ENCODE data around the gene VPREB3. TPM values are rescaled to one million over a fixed set of nuclear protein-coding genes. Genes with fewer than 3 reads are reported as not detected.
A peak's percentile ranks its signal among the peaks of the same experiment; 100 is the strongest.

The VPREB3 gene
- total and polyA plus RNA-seq, 4 donors: 0.69 to 3.2 (median 1.8) TPM; not detected in 1

DNA sequence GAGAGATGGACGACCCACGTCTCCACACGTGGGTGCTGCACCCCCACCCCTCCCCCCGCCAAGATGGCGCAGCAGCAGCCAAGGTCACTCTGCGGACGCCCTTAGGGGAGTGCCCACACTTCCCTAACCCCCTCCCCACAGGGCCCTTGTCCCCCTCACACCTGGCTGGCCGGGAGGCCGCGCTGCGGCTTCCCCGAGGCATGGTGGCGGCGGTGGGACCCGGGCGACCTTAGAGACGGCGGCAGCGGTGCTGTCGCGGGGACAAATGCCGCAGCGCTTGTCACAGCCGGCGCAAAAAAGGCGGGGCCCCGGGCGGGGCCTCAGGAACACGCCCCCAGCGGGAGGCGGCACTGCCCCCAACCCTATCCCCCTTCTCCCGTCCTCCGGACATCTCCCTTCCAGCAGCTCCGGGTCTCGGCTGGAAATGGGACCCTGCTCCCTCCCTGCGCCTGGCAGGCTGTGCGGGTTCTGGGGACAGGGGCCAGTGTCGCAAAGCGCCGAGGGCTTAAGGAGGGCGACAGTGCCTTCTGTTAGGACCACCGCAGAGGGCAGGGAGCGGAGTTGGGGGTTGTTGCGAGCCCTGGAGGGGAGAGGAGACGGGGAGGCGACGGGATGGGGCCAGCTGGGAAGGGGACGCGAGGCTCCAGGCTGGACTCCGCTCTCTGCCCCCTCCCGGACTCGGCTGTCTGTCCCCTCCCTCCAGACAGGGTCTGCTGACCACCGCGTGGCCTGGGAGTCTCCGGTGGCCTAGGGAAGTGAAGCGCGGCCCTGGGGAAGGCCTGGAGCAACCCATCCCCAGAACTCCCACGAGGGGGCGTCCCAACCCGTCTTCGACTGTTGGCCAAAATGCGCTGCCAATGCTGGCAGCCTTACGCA is 13.7 kb upstream of the VPREB3 start, which contains the start of gene CHCHD10:
Gene CHCHD10 (minus strand): TSS at position 300 of the 876 bp plus-strand sequence. CDS start 98 bp downstream, at position 202.
- TF ChIP-seq TAF1 (conservative IDR thresholded peaks at IDR 0.05) (no peak), ATF3 (IDR thresholded peaks at IDR 0.05) (no peak), JUND (IDR thresholded peaks at IDR 0.05) (no peak), SP1 (IDR thresholded peaks at IDR 0.05) (peak; percentile 48), FOXA2 (IDR thresholded peaks at IDR 0.05) (no peak), NR2F2 (IDR thresholded peaks at IDR 0.05) (no peak), GABPA (IDR thresholded peaks at IDR 0.05 in 1 of 2, conservative IDR thresholded peaks at IDR 0.05 in 1 of 2) (no peak), RAD21 (IDR thresholded peaks at IDR 0.05) (peak; percentile 77 to 85), HNF4A (conservative IDR thresholded peaks at IDR 0.05) (peak in 1 of 2 donors; percentile 7), RXRA (IDR thresholded peaks at IDR 0.05) (peak in 1 of 2 donors; percentile 15), FOXA1 (IDR thresholded peaks at IDR 0.05) (no peak), EGR1 (IDR thresholded peaks at IDR 0.05; ENCODE audit: low read depth in 2 of 2) (no peak), HNF4G (IDR thresholded peaks at IDR 0.05) (no peak), YY1 (IDR thresholded peaks at IDR 0.05) (peak; percentile 90)
- TF ChIP-seq, protein P1, sequence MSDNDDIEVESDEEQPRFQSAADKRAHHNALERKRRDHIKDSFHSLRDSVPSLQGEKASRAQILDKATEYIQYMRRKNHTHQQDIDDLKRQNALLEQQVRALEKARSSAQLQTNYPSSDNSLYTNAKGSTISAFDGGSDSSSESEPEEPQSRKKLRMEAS (IDR thresholded peaks at IDR 0.05): peak; percentile 43
- TF ChIP-seq, protein P2, sequence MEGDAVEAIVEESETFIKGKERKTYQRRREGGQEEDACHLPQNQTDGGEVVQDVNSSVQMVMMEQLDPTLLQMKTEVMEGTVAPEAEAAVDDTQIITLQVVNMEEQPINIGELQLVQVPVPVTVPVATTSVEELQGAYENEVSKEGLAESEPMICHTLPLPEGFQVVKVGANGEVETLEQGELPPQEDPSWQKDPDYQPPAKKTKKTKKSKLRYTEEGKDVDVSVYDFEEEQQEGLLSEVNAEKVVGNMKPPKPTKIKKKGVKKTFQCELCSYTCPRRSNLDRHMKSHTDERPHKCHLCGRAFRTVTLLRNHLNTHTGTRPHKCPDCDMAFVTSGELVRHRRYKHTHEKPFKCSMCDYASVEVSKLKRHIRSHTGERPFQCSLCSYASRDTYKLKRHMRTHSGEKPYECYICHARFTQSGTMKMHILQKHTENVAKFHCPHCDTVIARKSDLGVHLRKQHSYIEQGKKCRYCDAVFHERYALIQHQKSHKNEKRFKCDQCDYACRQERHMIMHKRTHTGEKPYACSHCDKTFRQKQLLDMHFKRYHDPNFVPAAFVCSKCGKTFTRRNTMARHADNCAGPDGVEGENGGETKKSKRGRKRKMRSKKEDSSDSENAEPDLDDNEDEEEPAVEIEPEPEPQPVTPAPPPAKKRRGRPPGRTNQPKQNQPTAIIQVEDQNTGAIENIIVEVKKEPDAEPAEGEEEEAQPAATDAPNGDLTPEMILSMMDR (IDR thresholded peaks at IDR 0.05; ENCODE audit: low read depth, low read length, missing input control): peak; percentile 79
- TF ChIP-seq, protein P3, sequence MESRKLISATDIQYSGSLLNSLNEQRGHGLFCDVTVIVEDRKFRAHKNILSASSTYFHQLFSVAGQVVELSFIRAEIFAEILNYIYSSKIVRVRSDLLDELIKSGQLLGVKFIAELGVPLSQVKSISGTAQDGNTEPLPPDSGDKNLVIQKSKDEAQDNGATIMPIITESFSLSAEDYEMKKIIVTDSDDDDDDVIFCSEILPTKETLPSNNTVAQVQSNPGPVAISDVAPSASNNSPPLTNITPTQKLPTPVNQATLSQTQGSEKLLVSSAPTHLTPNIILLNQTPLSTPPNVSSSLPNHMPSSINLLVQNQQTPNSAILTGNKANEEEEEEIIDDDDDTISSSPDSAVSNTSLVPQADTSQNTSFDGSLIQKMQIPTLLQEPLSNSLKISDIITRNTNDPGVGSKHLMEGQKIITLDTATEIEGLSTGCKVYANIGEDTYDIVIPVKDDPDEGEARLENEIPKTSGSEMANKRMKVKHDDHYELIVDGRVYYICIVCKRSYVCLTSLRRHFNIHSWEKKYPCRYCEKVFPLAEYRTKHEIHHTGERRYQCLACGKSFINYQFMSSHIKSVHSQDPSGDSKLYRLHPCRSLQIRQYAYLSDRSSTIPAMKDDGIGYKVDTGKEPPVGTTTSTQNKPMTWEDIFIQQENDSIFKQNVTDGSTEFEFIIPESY (IDR thresholded peaks at IDR 0.05): no peak
- TF ChIP-seq, protein P4, sequence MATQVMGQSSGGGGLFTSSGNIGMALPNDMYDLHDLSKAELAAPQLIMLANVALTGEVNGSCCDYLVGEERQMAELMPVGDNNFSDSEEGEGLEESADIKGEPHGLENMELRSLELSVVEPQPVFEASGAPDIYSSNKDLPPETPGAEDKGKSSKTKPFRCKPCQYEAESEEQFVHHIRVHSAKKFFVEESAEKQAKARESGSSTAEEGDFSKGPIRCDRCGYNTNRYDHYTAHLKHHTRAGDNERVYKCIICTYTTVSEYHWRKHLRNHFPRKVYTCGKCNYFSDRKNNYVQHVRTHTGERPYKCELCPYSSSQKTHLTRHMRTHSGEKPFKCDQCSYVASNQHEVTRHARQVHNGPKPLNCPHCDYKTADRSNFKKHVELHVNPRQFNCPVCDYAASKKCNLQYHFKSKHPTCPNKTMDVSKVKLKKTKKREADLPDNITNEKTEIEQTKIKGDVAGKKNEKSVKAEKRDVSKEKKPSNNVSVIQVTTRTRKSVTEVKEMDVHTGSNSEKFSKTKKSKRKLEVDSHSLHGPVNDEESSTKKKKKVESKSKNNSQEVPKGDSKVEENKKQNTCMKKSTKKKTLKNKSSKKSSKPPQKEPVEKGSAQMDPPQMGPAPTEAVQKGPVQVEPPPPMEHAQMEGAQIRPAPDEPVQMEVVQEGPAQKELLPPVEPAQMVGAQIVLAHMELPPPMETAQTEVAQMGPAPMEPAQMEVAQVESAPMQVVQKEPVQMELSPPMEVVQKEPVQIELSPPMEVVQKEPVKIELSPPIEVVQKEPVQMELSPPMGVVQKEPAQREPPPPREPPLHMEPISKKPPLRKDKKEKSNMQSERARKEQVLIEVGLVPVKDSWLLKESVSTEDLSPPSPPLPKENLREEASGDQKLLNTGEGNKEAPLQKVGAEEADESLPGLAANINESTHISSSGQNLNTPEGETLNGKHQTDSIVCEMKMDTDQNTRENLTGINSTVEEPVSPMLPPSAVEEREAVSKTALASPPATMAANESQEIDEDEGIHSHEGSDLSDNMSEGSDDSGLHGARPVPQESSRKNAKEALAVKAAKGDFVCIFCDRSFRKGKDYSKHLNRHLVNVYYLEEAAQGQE (IDR thresholded peaks at IDR 0.05): peak; percentile 52
- Histone ChIP-seq H3K4me3 (ENCODE audit: low read depth in 1 of 3, low read length in 3 of 3) (peak within 1 kb of the TSS; percentile 67 to 96 (median 80)), H3K9ac (ENCODE audit: low read depth in 1 of 2, low read length in 2 of 2) (peak within 1 kb of the TSS; percentile 93 to 94), H3K27ac (ENCODE audit: low read depth in 1 of 2, low read length in 2 of 2) (peak within 1 kb of the TSS; percentile 93 to 94), H3K27me3 (ENCODE audit: control insufficient read depth in 4 of 4, insufficient read depth in 4 of 4, low read length in 3 of 4) (no peaks in the 10 kb centered on the region), H3K4me1 (ENCODE audit: control insufficient read depth in 4 of 4, insufficient read depth in 4 of 4, low read length in 3 of 4) (peaks cover 19 to 53% (median 36%) of the 10 kb centered on the region in 4 donors), H3K36me3 (ENCODE audit: control insufficient read depth in 4 of 4, insufficient read depth in 3 of 4, low read depth in 1 of 4, low read length in 3 of 4) (peaks cover 0 to 6% (median 4%) of the 10 kb centered on the region in 4 donors), H3K9me3 (ENCODE audit: control insufficient read depth in 4 of 4, low read length in 3 of 4) (no peaks in the 10 kb centered on the region)
- DNase-seq (ENCODE audit: low spot score): peak; percentile 83
- 1% methylated on average over 63 of the region's 63 CpGs for WGBS
